ENCODE data around the gene IGSF21.

IGSF21 gene

GRCh38 chr1:18198260-18198659 is 90.7 kb downstream of the IGSF21 start:
- H3K36me3 ChIP-seq (ENCODE audit: control insufficient read depth in 1 of 2, insufficient read depth in 2 of 2, low read length in 2 of 2), result no peaks in the 10 kb centered on the region
- no peak overlapping the region for H2AFZ ChIP-seq (ENCODE audit: insufficient read depth, low read length, poor library complexity)
- H3K9me3 ChIP-seq (ENCODE audit: insufficient read depth, low read depth, low read length), result no peaks in the 10 kb centered on the region
- no peak overlapping the region for H4K91ac ChIP-seq (ENCODE audit: low read depth, low read length)
- H4K8ac ChIP-seq (ENCODE audit: low read depth, low read length), result no peak overlapping the region
- H2BK120ac ChIP-seq (ENCODE audit: insufficient read depth, low read length, poor library complexity), result no peak overlapping the region
- H3K18ac ChIP-seq (ENCODE audit: low read length), result no peak overlapping the region
- H3K23ac ChIP-seq (ENCODE audit: low read length), result no peak overlapping the region
- no peak overlapping the region for H2AK5ac ChIP-seq (ENCODE audit: low read length)
- no peak overlapping the region for H3K27ac ChIP-seq (ENCODE audit: low read depth, low read length)
- no peak for DNase-seq
- no peaks in the 10 kb centered on the region for H3K4me1 ChIP-seq (ENCODE audit: control insufficient read depth in 1 of 2, insufficient read depth in 2 of 2, low read length in 2 of 2)
- no peak overlapping the region for H3K4ac ChIP-seq (ENCODE audit: low read depth, low read length)
- H4K12ac ChIP-seq (ENCODE audit: low read depth, low read length), result no peak overlapping the region
- H3K14ac ChIP-seq (ENCODE audit: low read length), result no peak overlapping the region
- no peak overlapping the region for H2BK5ac ChIP-seq (ENCODE audit: low read depth, low read length, poor library complexity)
- H3K79me2 ChIP-seq (ENCODE audit: control insufficient read depth, insufficient read depth, low read length, poor library complexity), result no peaks in the 10 kb centered on the region
- H3K79me1 ChIP-seq (ENCODE audit: low read length), result no peaks in the 10 kb centered on the region
- no peak overlapping the region for H3K9ac ChIP-seq (ENCODE audit: low read length)
- no peak overlapping the region for H3K4me2 ChIP-seq (ENCODE audit: low read length)
- no peak overlapping the region for H3K4me3 ChIP-seq (ENCODE audit: low read depth, low read length)
- H2BK12ac ChIP-seq (ENCODE audit: low read length), result no peak overlapping the region
- WGBS (ENCODE audit: extremely low coverage, insufficient coverage, insufficient read length), result no CpG with 5 or more reads among the region's 10 CpGs
- H3K27me3 ChIP-seq (ENCODE audit: insufficient read depth, low read length), result no peaks in the 10 kb centered on the region

GRCh38 chr1:18199462-18199861 is 91.9 kb downstream of the IGSF21 start:
- no CpG with 5 or more reads among the region's 14 CpGs for WGBS (ENCODE audit: extremely low coverage, insufficient coverage, insufficient read length)

GRCh38 chr1:18200136-18200717 is 92.6 kb downstream of the IGSF21 start:
- H2BK120ac ChIP-seq (ENCODE audit: insufficient read depth, low read length, poor library complexity), result no peak overlapping the region
- no peak overlapping the region for H2BK12ac ChIP-seq (ENCODE audit: low read length)
- no peaks in the 10 kb centered on the region for H3K27me3 ChIP-seq (ENCODE audit: insufficient read depth, low read length)
- H3K9ac ChIP-seq (ENCODE audit: low read length), result no peak overlapping the region
- no peak overlapping the region for H2AFZ ChIP-seq (ENCODE audit: insufficient read depth, low read length, poor library complexity)
- H3K9me3 ChIP-seq (ENCODE audit: insufficient read depth, low read depth, low read length), result no peaks in the 10 kb centered on the region
- no peak overlapping the region for H3K4me2 ChIP-seq (ENCODE audit: low read length)
- H3K79me1 ChIP-seq (ENCODE audit: low read length), result no peaks in the 10 kb centered on the region
- no peak overlapping the region for H3K4ac ChIP-seq (ENCODE audit: low read depth, low read length)
- no peak overlapping the region for H4K8ac ChIP-seq (ENCODE audit: low read depth, low read length)
- DNase-seq, result no peak
- no peak overlapping the region for H3K4me3 ChIP-seq (ENCODE audit: low read depth, low read length)
- H3K23ac ChIP-seq (ENCODE audit: low read length), result no peak overlapping the region
- no peak overlapping the region for H4K12ac ChIP-seq (ENCODE audit: low read depth, low read length)
- H3K18ac ChIP-seq (ENCODE audit: low read length), result no peak overlapping the region
- WGBS (ENCODE audit: extremely low coverage, insufficient coverage, insufficient read length), result no CpG with 5 or more reads among the region's 8 CpGs
- no peak overlapping the region for H3K14ac ChIP-seq (ENCODE audit: low read length)
- H4K91ac ChIP-seq (ENCODE audit: low read depth, low read length), result no peak overlapping the region
- H3K79me2 ChIP-seq (ENCODE audit: control insufficient read depth, insufficient read depth, low read length, poor library complexity), result no peaks in the 10 kb centered on the region
- no peak overlapping the region for H2BK5ac ChIP-seq (ENCODE audit: low read depth, low read length, poor library complexity)
- no peaks in the 10 kb centered on the region for H3K4me1 ChIP-seq (ENCODE audit: control insufficient read depth in 1 of 2, insufficient read depth in 2 of 2, low read length in 2 of 2)
- no peak overlapping the region for H2AK5ac ChIP-seq (ENCODE audit: low read length)
- H3K36me3 ChIP-seq (ENCODE audit: control insufficient read depth in 1 of 2, insufficient read depth in 2 of 2, low read length in 2 of 2), result no peaks in the 10 kb centered on the region
- H3K27ac ChIP-seq (ENCODE audit: low read depth, low read length), result no peak overlapping the region

More at GRCh38 chr1:18199462-18199861, 91.9 kb downstream of the IGSF21 start:
- Histone ChIP-seq H4K8ac (ENCODE audit: low read depth, low read length) (no peak overlapping the region), H2AFZ (ENCODE audit: insufficient read depth, low read length, poor library complexity) (no peak overlapping the region), H3K14ac (ENCODE audit: low read length) (no peak overlapping the region), H2BK12ac (ENCODE audit: low read length) (no peak overlapping the region), H4K12ac (ENCODE audit: low read depth, low read length) (no peak overlapping the region), H3K4ac (ENCODE audit: low read depth, low read length) (no peak overlapping the region), H3K27ac (ENCODE audit: low read depth, low read length) (no peak overlapping the region), H3K9ac (ENCODE audit: low read length) (no peak overlapping the region), H3K23ac (ENCODE audit: low read length) (no peak overlapping the region), H3K4me3 (ENCODE audit: low read depth, low read length) (no peak overlapping the region), H3K4me1 (ENCODE audit: control insufficient read depth in 1 of 2, insufficient read depth in 2 of 2, low read length in 2 of 2) (no peaks in the 10 kb centered on the region), H3K27me3 (ENCODE audit: insufficient read depth, low read length) (no peaks in the 10 kb centered on the region), H3K4me2 (ENCODE audit: low read length) (no peak overlapping the region), H3K18ac (ENCODE audit: low read length) (no peak overlapping the region), H2BK120ac (ENCODE audit: insufficient read depth, low read length, poor library complexity) (no peak overlapping the region), H2AK5ac (ENCODE audit: low read length) (no peak overlapping the region), H3K79me1 (ENCODE audit: low read length) (no peaks in the 10 kb centered on the region), H3K36me3 (ENCODE audit: control insufficient read depth in 1 of 2, insufficient read depth in 2 of 2, low read length in 2 of 2) (no peaks in the 10 kb centered on the region), H3K9me3 (ENCODE audit: insufficient read depth, low read depth, low read length) (no peaks in the 10 kb centered on the region), H3K79me2 (ENCODE audit: control insufficient read depth, insufficient read depth, low read length, poor library complexity) (no peaks in the 10 kb centered on the region), H2BK5ac (ENCODE audit: low read depth, low read length, poor library complexity) (no peak overlapping the region), H4K91ac (ENCODE audit: low read depth, low read length) (no peak overlapping the region)
- DNase-seq, result no peak

GRCh38 chr1:18200918-18201317 is 93.3 kb downstream of the IGSF21 start:
- H3K79me1 ChIP-seq (ENCODE audit: low read length), result no peaks in the 10 kb centered on the region
- H3K27me3 ChIP-seq (ENCODE audit: insufficient read depth, low read length), result no peaks in the 10 kb centered on the region
- no peak overlapping the region for H3K4me2 ChIP-seq (ENCODE audit: low read length)
- no peak overlapping the region for H4K12ac ChIP-seq (ENCODE audit: low read depth, low read length)
- no peak overlapping the region for H2BK120ac ChIP-seq (ENCODE audit: insufficient read depth, low read length, poor library complexity)
- H3K9me3 ChIP-seq (ENCODE audit: insufficient read depth, low read depth, low read length), result no peaks in the 10 kb centered on the region
- H3K4ac ChIP-seq (ENCODE audit: low read depth, low read length), result no peak overlapping the region
- H3K4me3 ChIP-seq (ENCODE audit: low read depth, low read length), result no peak overlapping the region
- no peak overlapping the region for H2AFZ ChIP-seq (ENCODE audit: insufficient read depth, low read length, poor library complexity)
- no peak overlapping the region for H2BK5ac ChIP-seq (ENCODE audit: low read depth, low read length, poor library complexity)
- H3K9ac ChIP-seq (ENCODE audit: low read length), result no peak overlapping the region
- H3K14ac ChIP-seq (ENCODE audit: low read length), result no peak overlapping the region
- no peak overlapping the region for H2AK5ac ChIP-seq (ENCODE audit: low read length)
- no peaks in the 10 kb centered on the region for H3K79me2 ChIP-seq (ENCODE audit: control insufficient read depth, insufficient read depth, low read length, poor library complexity)
- no peak overlapping the region for H3K18ac ChIP-seq (ENCODE audit: low read length)
- WGBS (ENCODE audit: extremely low coverage, insufficient coverage, insufficient read length), result no CpG with 5 or more reads among the region's 6 CpGs
- H4K8ac ChIP-seq (ENCODE audit: low read depth, low read length), result no peak overlapping the region
- H3K4me1 ChIP-seq (ENCODE audit: control insufficient read depth in 1 of 2, insufficient read depth in 2 of 2, low read length in 2 of 2), result no peaks in the 10 kb centered on the region
- H2BK12ac ChIP-seq (ENCODE audit: low read length), result no peak overlapping the region
- DNase-seq, result no peak
- H3K27ac ChIP-seq (ENCODE audit: low read depth, low read length), result no peak overlapping the region
- H3K36me3 ChIP-seq (ENCODE audit: control insufficient read depth in 1 of 2, insufficient read depth in 2 of 2, low read length in 2 of 2), result no peaks in the 10 kb centered on the region
- H4K91ac ChIP-seq (ENCODE audit: low read depth, low read length), result no peak overlapping the region
- H3K23ac ChIP-seq (ENCODE audit: low read length), result no peak overlapping the region

All from trophoblast cell (in vitro differentiated cells and primary cell).